ENCODE results near the gene HOXD11.

HOXD11 gene

GRCh38 chr2:176138923-176139660 lies 32.0 kb downstream of the HOXD11 start:
- H3K27ac ChIP-seq: no peak overlapping the region

GRCh38 chr2:176139661-176140512 lies 32.8 kb downstream of the HOXD11 start:
- peak overlapping the region; percentile 47; the same call in 1 of the 2 replicates for H3K27ac ChIP-seq
- no peak for TF ChIP-seq CTCF (conservative IDR thresholded peaks at IDR 0.05)

More at GRCh38 chr2:176138923-176139660, 32.0 kb downstream of the HOXD11 start:
- no peak for TF ChIP-seq CTCF (conservative IDR thresholded peaks at IDR 0.05)

GRCh38 chr2:176140513-176141317 lies 33.6 kb downstream of the HOXD11 start:
- peak; percentile 96 for TF ChIP-seq CTCF (conservative IDR thresholded peaks at IDR 0.05)
- H3K27ac ChIP-seq: peak overlapping the region; percentile 47; the same call in 1 of the 2 replicates

- TF ChIP-seq CTCF (conservative IDR thresholded peaks at IDR 0.05): no peak
Observed at GRCh38 chr2:176142281-176142680, 35.2 kb downstream of the HOXD11 start.

GRCh38 chr2:176145085-176145969 lies 38.2 kb downstream of the HOXD11 start:
- no peak overlapping the region for H3K27ac ChIP-seq
- no peak for TF ChIP-seq CTCF (conservative IDR thresholded peaks at IDR 0.05)

More at GRCh38 chr2:176142281-176142680, 35.2 kb downstream of the HOXD11 start:
- H3K27ac ChIP-seq: no peak overlapping the region

- H3K27ac ChIP-seq: no peak overlapping the region
Observed at GRCh38 chr2:176146101-176146500, 39.0 kb downstream of the HOXD11 start.

More at GRCh38 chr2:176146101-176146500, 39.0 kb downstream of the HOXD11 start:
- no peak for TF ChIP-seq CTCF (conservative IDR thresholded peaks at IDR 0.05)
